Measurements from ENCODE around the gene KEL. TPM values are rescaled to one million over a fixed set of nuclear protein-coding genes. Genes with fewer than 3 reads are reported as not detected.

KEL gene
- total and polyA plus RNA-seq, 2 donors (not counting 3 experiments of a cell fraction or from before 2014, with no cell fraction given) = 0.30 to 1.2 TPM

DNA sequence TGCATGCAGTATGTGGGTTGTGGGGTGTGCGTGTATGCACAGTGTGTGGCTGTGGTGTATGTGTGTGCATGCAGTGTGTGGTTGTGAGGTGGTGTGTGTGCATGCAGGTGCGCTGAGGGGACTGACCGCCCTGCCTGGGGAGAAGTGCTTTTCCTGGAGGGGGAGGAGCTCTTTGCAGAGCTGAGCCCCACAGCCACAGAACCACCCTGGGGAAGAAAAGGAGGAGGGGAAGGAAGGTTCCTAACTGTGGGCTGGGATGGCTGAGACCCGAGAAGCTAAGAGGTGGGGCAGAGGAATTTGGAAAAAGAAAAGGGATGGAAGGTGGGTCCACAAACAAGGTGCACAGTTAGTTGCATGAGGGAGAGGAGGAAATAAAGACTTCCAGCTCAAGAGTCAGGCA is 28.5 kb downstream of the KEL start, which contains the start of gene TRPV5:
Gene TRPV5, minus strand, starts transcription at position 123 of the 400 bp plus-strand sequence. CDS start 287 bp downstream, outside the sequence.
- ChIA-PET CTCF (no interaction called here), POLR2A (no interaction called here)
- H3K79me2 ChIP-seq (ENCODE audit: control insufficient read depth, insufficient read depth, low read length) = no peaks in the 10 kb centered on the region
- H3K4me1 ChIP-seq (ENCODE audit: control insufficient read depth, extremely low read depth, insufficient read depth, low read length) = no peaks in the 10 kb centered on the region
- H3K9ac ChIP-seq (replicated peaks; ENCODE audit: extremely low read depth, insufficient read depth, low read length) = no peak within 1 kb of the TSS
- FAIRE-seq = no peak
- no peaks in the 10 kb centered on the region for H3K9me1 ChIP-seq (replicated peaks; ENCODE audit: control insufficient read depth, extremely low read depth, insufficient read depth, low read length)
- no peaks in the 10 kb centered on the region for H4K20me1 ChIP-seq (replicated peaks; ENCODE audit: control insufficient read depth, extremely low read depth, insufficient read depth, low read length)
- H2AFZ ChIP-seq (ENCODE audit: low read depth, low read length) = no peak within 1 kb of the TSS
- no peaks in the 10 kb centered on the region for H3K9me3 ChIP-seq (replicated peaks; ENCODE audit: control insufficient read depth, insufficient read depth, low read length)
- no peaks in the 10 kb centered on the region for H3K27me3 ChIP-seq (ENCODE audit: control insufficient read depth in 2 of 2, insufficient read depth in 2 of 2, low read length in 2 of 2)
- H3K4me3 ChIP-seq (replicated peaks in 1 of 3; ENCODE audit: insufficient read depth in 1 of 3, low read depth in 1 of 3, low read length in 3 of 3) = no peak within 1 kb of the TSS
- no peak within 1 kb of the TSS for H3K4me2 ChIP-seq (ENCODE audit: insufficient read depth, low read length)
- no peak for TF ChIP-seq JUN (IDR thresholded peaks at IDR 0.05; ENCODE audit: borderline replicate concordance, insufficient read depth, insufficient read length, low read depth)
- TF ChIP-seq FOS (IDR thresholded peaks at IDR 0.05; ENCODE audit: borderline replicate concordance, insufficient read depth, low read length) = no peak
- TF ChIP-seq POLR2A (IDR thresholded peaks at IDR 0.05; ENCODE audit: low read depth, low read length) = no peak
- no peak for TF ChIP-seq POLR2AphosphoS5 (IDR thresholded peaks at IDR 0.05; ENCODE audit: insufficient read depth, low read depth, low read length)
- TF ChIP-seq, protein P1, sequence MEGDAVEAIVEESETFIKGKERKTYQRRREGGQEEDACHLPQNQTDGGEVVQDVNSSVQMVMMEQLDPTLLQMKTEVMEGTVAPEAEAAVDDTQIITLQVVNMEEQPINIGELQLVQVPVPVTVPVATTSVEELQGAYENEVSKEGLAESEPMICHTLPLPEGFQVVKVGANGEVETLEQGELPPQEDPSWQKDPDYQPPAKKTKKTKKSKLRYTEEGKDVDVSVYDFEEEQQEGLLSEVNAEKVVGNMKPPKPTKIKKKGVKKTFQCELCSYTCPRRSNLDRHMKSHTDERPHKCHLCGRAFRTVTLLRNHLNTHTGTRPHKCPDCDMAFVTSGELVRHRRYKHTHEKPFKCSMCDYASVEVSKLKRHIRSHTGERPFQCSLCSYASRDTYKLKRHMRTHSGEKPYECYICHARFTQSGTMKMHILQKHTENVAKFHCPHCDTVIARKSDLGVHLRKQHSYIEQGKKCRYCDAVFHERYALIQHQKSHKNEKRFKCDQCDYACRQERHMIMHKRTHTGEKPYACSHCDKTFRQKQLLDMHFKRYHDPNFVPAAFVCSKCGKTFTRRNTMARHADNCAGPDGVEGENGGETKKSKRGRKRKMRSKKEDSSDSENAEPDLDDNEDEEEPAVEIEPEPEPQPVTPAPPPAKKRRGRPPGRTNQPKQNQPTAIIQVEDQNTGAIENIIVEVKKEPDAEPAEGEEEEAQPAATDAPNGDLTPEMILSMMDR (IDR thresholded peaks at IDR 0.05; ENCODE audit: extremely low read depth in 1 of 2, insufficient read depth in 1 of 2, low read depth in 1 of 2, low read length in 2 of 2) = no peak
- TF ChIP-seq, protein P2, sequence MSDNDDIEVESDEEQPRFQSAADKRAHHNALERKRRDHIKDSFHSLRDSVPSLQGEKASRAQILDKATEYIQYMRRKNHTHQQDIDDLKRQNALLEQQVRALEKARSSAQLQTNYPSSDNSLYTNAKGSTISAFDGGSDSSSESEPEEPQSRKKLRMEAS (IDR thresholded peaks at IDR 0.05; ENCODE audit: insufficient read depth, insufficient read length) = no peak
- DNase-seq (ENCODE audit: low read depth, low spot score) = no peak
- dilution Hi-C loops (cut with MboI; ENCODE audit: extremely low pct_ligation_motif_present, low sequenced_read_pairs) = no loop called here
- no TSS peak for BruUV-seq (replicated peaks)
- intact Hi-C loops (cut with micrococcal nuclease) = no loop called here
- no peaks in the 10 kb centered on the region for H3K36me3 ChIP-seq (ENCODE audit: control insufficient read depth in 2 of 2, extremely low read depth in 1 of 2, insufficient read depth in 2 of 2, low read length in 2 of 2)
- H3K27ac ChIP-seq (ENCODE audit: insufficient read depth, low read depth, low read length) = no peak within 1 kb of the TSS

DNA sequence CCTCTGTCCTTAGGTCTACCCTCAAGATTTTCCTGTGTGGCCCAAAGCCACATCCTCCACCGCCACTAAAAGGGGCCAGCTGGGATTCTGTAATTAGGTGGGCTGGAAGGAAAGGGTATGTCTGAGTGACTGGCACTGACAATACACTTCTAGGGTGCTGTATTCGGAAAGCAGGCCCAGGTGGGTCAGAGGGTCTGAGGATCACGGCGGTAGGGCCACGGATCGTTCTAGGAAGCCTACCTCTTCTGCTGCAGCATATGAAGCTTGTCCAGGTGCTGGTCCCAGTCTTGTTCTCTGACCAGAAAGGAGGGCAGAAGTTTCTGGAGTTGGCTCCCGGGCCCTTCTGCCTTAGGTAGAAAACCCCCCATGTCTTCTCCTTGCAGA is 29.1 kb downstream of the KEL start:
- no peaks in the 10 kb centered on the region for H3K4me1 ChIP-seq (ENCODE audit: control insufficient read depth, extremely low read depth, insufficient read depth, low read length)
- BruUV-seq (replicated peaks) = no TSS peak
- H3K4me2 ChIP-seq (ENCODE audit: insufficient read depth, low read length) = no peak overlapping the region
- H3K27ac ChIP-seq (ENCODE audit: insufficient read depth, low read depth, low read length) = no peak overlapping the region
- intact Hi-C loops (cut with micrococcal nuclease) = no loop called here
- no peak overlapping the region for H3K4me3 ChIP-seq (replicated peaks in 1 of 3; ENCODE audit: insufficient read depth in 1 of 3, low read depth in 1 of 3, low read length in 3 of 3)
- no peaks in the 10 kb centered on the region for H3K27me3 ChIP-seq (ENCODE audit: control insufficient read depth in 2 of 2, insufficient read depth in 2 of 2, low read length in 2 of 2)
- FAIRE-seq (no peak), DNase-seq (ENCODE audit: low read depth, low spot score) (no peak)
- no peak overlapping the region for H3K9ac ChIP-seq (replicated peaks; ENCODE audit: extremely low read depth, insufficient read depth, low read length)
- no peak for TF ChIP-seq FOS (IDR thresholded peaks at IDR 0.05; ENCODE audit: borderline replicate concordance, insufficient read depth, low read length)
- no peak for TF ChIP-seq POLR2A (IDR thresholded peaks at IDR 0.05; ENCODE audit: low read depth, low read length)
- TF ChIP-seq EZH2 (IDR thresholded peaks at IDR 0.05; ENCODE audit: borderline replicate concordance, low read depth, low read length, severe bottlenecking) = no peak
- TF ChIP-seq, protein P2 (IDR thresholded peaks at IDR 0.05; ENCODE audit: insufficient read depth, insufficient read length) = no peak
- TF ChIP-seq, protein P1 (IDR thresholded peaks at IDR 0.05; ENCODE audit: extremely low read depth in 1 of 2, insufficient read depth in 1 of 2, low read depth in 1 of 2, low read length in 2 of 2) = no peak
- TF ChIP-seq JUN (IDR thresholded peaks at IDR 0.05; ENCODE audit: borderline replicate concordance, insufficient read depth, insufficient read length, low read depth) = no peak
- no peak for TF ChIP-seq GATA2 (IDR thresholded peaks at IDR 0.05; ENCODE audit: insufficient read depth, insufficient read length, low read depth, low read length)
- no peak for TF ChIP-seq POLR2AphosphoS5 (IDR thresholded peaks at IDR 0.05; ENCODE audit: insufficient read depth, low read depth, low read length)
- no peak for TF ChIP-seq MYC (IDR thresholded peaks at IDR 0.05; ENCODE audit: low read depth, low read length)
- H4K20me1 ChIP-seq (replicated peaks; ENCODE audit: control insufficient read depth, extremely low read depth, insufficient read depth, low read length) = no peaks in the 10 kb centered on the region
- POLR2A ChIA-PET = no interaction called here
- no peaks in the 10 kb centered on the region for H3K79me2 ChIP-seq (ENCODE audit: control insufficient read depth, insufficient read depth, low read length)
- CTCF ChIA-PET = no interaction called here
- no peaks in the 10 kb centered on the region for H3K9me3 ChIP-seq (replicated peaks; ENCODE audit: control insufficient read depth, insufficient read depth, low read length)
- no peaks in the 10 kb centered on the region for H3K9me1 ChIP-seq (replicated peaks; ENCODE audit: control insufficient read depth, extremely low read depth, insufficient read depth, low read length)
- no peaks in the 10 kb centered on the region for H3K36me3 ChIP-seq (ENCODE audit: control insufficient read depth in 2 of 2, extremely low read depth in 1 of 2, insufficient read depth in 2 of 2, low read length in 2 of 2)
- H2AFZ ChIP-seq (ENCODE audit: low read depth, low read length) = no peak overlapping the region
- dilution Hi-C loops (cut with MboI; ENCODE audit: extremely low pct_ligation_motif_present, low sequenced_read_pairs) = no loop called here
